ENCODE data around the gene SLC12A8.

GRCh38 chr3:125151442-125151817, 61.1 kb downstream of the SLC12A8 start:
- no peak for TF ChIP-seq CTCF (IDR thresholded peaks at IDR 0.05 in 8 of 11, conservative IDR thresholded peaks at IDR 0.05 in 3 of 11)
- no peak for TF ChIP-seq POLR2AphosphoS5 (IDR thresholded peaks at IDR 0.05)
- TF ChIP-seq POLR2A (IDR thresholded peaks at IDR 0.05): no peak
